HepG2 (cell line): Measurements from ENCODE around the gene HSD3B1.

ENCODE experiments used
- BRD4 ChIP-seq: sonication (generic); formaldehyde crosslinking; IDR thresholded peaks from 2 replicates; pipeline ENCODE4 v1.4.0; 2020; ENCODE audit warnings: missing genetic modification reagents
- EP300 ChIP-seq, 3 experiments: sonication (generic) in 1 of 3; formaldehyde crosslinking in 1 of 3; IDR thresholded peaks; 2 replicates each; pipeline versions ENCODE4 v1.5.1 to v1.6.1; 2011 to 2020; ENCODE audit warnings: low read depth in 2 of 3, low read length in 2 of 3, borderline replicate concordance in 1 of 3, improper control_type of control experiment in 1 of 3, mild to moderate bottlenecking in 1 of 3, missing genetic modification reagents in 1 of 3, moderate library complexity in 1 of 3
- IRF1 ChIP-seq: sonication (generic); formaldehyde crosslinking; IDR thresholded peaks from 2 replicates; pipeline ENCODE4 v1.4.0; 2020; ENCODE audit warnings: low read depth, mild to moderate bottlenecking, missing genetic modification reagents
- PATZ1 ChIP-seq: sonication (generic); formaldehyde crosslinking; IDR thresholded peaks from 2 replicates; pipeline ENCODE4 v1.4.0; 2020; ENCODE audit warnings: missing genetic modification reagents
- ZBTB7A ChIP-seq: sonication (generic); formaldehyde crosslinking; IDR thresholded peaks from 2 replicates; pipeline ENCODE4 v1.8.0; 2022; ENCODE audit warnings: mild to moderate bottlenecking, missing genetic modification reagents
- ZFX ChIP-seq: sonication (generic); formaldehyde crosslinking; IDR thresholded peaks from 2 replicates; pipeline ENCODE4 v1.4.0; 2020; ENCODE audit warnings: mild to moderate bottlenecking, low read depth, missing genetic modification reagents, moderate library complexity
- ZNF274 ChIP-seq: sonication (generic); formaldehyde crosslinking; IDR thresholded peaks from 2 replicates; pipeline ENCODE4 v1.5.1; 2020; ENCODE audit warnings: mild to moderate bottlenecking, missing genetic modification reagents
- ZNF639 ChIP-seq: conservative IDR thresholded peaks from 2 replicates; pipeline ENCODE4 v1.6.1; 2018; ENCODE audit warnings: missing genetic modification reagents

- TF ChIP-seq ZNF274 (CRISPR knock-in tag) (no peak), ZBTB7A (no peak), PATZ1 (CRISPR knock-in tag) (no peak), ZFX (CRISPR knock-in tag) (no peak), BRD4 (CRISPR knock-in tag) (no peak), ZNF639 (CRISPR knock-in tag) (no peak), IRF1 (CRISPR knock-in tag) (no peak), EP300 (IDR thresholded peaks at IDR 0.05; ENCODE audit: low read depth in 2 of 2, low read length in 2 of 2) (no peak), EP300 (CRISPR knock-in tag; IDR thresholded peaks at IDR 0.05; ENCODE audit: borderline replicate concordance) (no peak)
These were observed 39.6 kb downstream of the HSD3B1 start for GRCh38 chr1:119546641-119547040.
